ENCODE data around the gene CD37.

The CD37 gene

DNA sequence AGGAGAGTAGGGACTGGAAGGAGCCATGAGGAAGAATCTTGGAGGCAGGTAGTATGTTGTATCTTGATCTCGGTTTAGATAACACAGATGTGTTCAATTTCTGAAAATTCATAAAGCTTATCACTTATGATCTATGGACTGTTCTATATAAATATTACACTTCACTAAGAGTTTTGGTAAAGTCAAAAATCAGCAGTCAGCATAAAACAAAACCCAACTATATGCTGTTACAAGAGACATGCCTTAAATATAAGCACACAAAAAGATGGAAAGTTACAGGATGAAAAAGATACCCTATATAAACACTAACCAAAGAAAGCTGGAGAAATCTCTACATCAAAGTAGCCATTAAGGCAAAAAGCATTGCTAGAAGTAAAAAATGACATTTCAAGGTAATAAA lies 48.4 kb downstream of the CD37 start:
- DNase-seq = no peak

DNA sequence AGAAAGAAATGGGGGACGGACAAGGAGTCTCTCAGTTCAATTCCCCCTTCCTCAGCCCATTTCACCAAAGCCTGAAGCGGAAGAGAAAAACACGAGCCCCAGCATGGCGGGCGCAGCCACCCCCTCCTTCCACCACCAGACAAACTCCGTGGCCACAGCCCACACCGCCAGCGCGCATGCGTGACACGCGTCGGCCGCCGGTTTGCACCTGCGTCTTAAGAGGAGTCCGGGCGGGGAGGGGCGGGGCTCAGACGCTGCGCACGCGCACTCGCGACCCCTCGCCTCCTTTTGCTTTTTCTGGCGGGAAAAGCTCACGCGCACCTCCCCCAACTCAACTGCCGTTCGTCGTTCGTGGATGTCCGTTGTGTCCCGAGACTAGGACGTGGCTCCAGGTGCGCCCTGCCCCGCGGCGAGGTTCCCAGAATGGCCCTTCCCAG lies 52.7 kb downstream of the CD37 start, which contains the start of gene KASH5:
TSS of gene KASH5 (plus strand) at position 314 of the 437 bp plus-strand sequence. CDS start 2,635 bp downstream, outside the sequence.
- no peak for DNase-seq

- no peak for DNase-seq
Observed at GRCh38 chr19:49389406-49389805, 54.2 kb downstream of the CD37 start.
